Measurements from ENCODE around the gene TM4SF4.

DNA sequence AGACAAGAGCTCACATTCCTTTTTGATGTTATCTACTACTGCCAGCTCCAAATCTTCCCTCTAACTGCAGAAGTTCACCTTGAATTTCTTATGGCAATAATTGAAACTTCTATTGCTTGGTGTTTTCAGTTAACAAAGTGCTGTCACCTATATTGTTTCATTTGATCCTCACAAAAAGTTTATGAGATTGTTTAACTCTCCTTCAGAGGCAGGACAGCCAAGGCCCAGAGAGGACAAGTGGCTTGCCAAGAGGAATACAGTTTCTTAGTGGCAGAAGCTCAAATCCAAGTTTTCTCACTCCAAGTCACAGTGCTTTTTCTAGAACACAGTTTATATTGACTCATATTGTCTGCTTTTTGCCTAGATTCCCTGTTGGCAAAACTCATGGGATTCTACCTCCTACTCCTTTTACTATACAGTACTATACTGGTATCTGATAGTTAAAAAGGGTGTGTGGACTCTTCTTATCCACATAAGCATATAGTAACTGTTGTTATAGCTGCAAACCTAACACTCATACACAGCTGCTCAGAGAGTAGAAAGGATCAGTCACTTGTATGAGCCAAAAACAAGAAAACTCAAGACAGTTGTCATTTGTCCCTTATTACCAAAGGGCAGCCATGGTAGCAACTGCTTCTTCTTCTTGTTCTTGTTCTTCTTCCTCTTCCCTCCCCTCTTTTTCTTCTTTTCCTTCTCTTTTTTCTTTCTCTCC is 15.9 kb downstream of the TM4SF4 start:
- TF ChIP-seq, protein P1, sequence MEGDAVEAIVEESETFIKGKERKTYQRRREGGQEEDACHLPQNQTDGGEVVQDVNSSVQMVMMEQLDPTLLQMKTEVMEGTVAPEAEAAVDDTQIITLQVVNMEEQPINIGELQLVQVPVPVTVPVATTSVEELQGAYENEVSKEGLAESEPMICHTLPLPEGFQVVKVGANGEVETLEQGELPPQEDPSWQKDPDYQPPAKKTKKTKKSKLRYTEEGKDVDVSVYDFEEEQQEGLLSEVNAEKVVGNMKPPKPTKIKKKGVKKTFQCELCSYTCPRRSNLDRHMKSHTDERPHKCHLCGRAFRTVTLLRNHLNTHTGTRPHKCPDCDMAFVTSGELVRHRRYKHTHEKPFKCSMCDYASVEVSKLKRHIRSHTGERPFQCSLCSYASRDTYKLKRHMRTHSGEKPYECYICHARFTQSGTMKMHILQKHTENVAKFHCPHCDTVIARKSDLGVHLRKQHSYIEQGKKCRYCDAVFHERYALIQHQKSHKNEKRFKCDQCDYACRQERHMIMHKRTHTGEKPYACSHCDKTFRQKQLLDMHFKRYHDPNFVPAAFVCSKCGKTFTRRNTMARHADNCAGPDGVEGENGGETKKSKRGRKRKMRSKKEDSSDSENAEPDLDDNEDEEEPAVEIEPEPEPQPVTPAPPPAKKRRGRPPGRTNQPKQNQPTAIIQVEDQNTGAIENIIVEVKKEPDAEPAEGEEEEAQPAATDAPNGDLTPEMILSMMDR (IDR thresholded peaks at IDR 0.05): no peak
- no peak for TF ChIP-seq POLR2A (IDR thresholded peaks at IDR 0.05)
